Activated CD4-positive, CD25-positive, alpha-beta regulatory T cell (primary cell): ENCODE data around the gene LCK.
"Not testable (repeated sequence)": the region's sequence is repeated elsewhere in the genome, so short reads cannot be mapped to it uniquely, and the experiment has no call there.

Experiments used
- DNase-seq, 4 experiments: peaks; one replicate each; lab custom pipeline; 2025; lab: John Stamatoyannopoulos, UW

The LCK gene

GRCh38 chr1:32239790-32240139 lies 11.3 kb upstream of the LCK start:
- no peak for DNase-seq

DNA sequence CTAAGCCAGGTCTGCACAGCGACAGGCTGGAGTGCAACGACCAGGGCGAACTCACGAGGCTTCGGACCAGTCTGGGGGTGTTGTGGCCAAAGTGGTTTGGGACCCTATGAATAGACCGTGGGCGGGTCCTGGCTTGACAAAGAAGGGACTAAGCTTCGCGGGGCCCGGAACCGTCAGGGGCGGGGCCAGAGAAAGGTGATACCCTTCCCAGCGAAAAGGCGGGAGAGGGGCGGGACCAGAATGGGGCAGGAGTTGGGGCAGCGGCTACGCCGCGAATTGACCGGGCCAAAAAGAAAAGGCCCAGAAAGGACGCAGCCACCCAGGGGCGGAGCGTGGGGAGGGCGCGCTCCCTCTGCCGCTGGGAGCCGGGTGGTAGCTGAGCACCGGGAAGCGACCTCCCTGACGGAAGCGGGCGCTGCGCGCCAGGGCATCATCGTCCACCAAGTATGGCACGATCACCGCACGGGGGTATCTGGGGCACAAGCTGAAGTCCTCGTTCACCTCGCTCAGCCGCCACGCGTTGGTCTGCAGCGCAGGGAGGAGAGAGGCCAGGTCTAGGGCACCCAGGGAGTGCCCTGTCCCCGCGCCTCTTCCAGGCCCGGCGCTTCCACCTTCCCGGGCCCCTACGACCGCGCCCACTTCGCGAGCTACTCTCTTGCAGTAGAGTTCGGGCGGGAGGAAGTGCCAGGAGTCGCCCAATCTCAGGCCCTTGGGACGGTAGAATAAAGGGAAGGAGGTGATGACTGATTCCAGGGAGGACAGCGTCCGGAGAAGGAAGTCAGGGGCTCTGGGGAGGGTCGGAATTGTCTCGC lies 10.7 kb upstream of the LCK start:
- DNase-seq, result peak in 2 of 4 experiments; percentile 37 to 41

- DNase-seq, result peak in 2 of 4 experiments; percentile 19 to 34
Measured at GRCh38 chr1:32241001-32241763, 9.9 kb upstream of the LCK start.

GRCh38 chr1:32242341-32242851 lies 8.7 kb upstream of the LCK start:
- DNase-seq, result no peak

DNA sequence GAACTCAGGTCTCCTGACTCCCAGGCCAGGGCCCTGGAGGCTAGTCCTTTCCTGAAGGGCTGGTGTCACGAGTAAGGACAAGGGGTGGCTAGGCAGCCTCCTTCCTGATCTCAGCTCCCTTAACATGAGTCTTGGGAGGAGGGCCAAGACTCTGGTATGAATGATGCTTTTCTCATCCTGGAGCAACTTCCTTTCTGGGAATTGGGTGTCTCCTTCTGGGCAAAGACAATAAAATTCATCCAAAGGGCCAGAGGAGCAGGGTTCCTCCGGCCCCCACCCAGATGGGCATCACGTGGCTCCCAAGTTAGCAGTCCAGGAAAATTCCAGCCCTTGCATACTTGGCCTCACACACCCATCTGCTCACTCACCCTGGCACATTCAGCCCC lies 4.2 kb upstream of the LCK start, which contains the start of gene FAM167B:
Gene FAM167B, plus strand, starts transcription at position 335 of the 386 bp plus-strand sequence. CDS start 200 bp downstream, outside the sequence.
- no peak for DNase-seq

GRCh38 chr1:32247452-32247851 lies 3.6 kb upstream of the LCK start:
- DNase-seq, result no peak

DNA sequence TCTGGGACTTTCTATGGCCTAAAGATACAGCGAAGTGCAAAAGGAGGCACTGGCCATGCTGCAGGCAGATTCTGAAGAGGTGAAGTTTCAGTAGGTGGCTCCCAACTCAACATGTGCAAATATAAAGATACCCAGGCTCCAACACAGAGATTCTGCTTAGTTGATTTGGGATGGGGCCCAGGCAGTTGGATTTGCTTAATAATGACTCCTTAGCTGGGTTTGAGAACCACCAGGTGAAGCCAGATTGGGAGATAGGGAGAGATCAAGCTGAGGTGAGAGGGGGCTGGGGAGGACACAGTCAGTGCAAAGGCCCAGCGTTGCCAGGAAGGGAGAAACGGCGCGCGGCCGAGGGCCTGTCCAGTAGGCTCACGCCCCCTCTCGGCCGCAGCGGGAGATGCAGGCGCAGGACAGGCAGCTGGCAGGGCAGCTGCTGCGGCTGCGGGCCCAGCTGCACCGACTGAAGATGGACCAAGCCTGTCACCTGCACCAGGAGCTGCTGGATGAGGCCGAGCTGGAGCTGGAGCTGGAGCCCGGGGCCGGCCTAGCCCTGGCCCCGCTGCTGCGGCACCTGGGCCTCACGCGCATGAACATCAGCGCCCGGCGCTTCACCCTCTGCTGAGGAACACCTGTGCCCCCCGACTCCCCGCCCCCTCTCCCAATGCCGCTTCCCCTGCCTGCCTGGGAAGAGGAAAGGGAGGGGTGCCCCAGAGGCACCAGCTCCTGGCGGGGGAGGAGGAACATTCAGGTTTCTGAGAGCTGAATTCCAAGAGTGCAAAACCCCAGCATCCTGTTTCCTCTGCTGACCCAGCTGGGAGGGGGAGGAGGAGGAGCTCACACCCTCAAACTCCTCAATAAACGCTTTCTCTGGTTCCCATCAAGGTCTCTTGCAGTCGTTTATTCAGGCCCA lies 2.8 kb upstream of the LCK start:
- DNase-seq, result peak; percentile 53 to 75 (median 58)

GRCh38 chr1:32249831-32250525 lies 1.1 kb upstream of the LCK start:
- peak; percentile 34 to 65 (median 54) for DNase-seq

- no peak for DNase-seq
Measured at GRCh38 chr1:32255072-32256071, 4.3 kb downstream of the LCK start.

DNA sequence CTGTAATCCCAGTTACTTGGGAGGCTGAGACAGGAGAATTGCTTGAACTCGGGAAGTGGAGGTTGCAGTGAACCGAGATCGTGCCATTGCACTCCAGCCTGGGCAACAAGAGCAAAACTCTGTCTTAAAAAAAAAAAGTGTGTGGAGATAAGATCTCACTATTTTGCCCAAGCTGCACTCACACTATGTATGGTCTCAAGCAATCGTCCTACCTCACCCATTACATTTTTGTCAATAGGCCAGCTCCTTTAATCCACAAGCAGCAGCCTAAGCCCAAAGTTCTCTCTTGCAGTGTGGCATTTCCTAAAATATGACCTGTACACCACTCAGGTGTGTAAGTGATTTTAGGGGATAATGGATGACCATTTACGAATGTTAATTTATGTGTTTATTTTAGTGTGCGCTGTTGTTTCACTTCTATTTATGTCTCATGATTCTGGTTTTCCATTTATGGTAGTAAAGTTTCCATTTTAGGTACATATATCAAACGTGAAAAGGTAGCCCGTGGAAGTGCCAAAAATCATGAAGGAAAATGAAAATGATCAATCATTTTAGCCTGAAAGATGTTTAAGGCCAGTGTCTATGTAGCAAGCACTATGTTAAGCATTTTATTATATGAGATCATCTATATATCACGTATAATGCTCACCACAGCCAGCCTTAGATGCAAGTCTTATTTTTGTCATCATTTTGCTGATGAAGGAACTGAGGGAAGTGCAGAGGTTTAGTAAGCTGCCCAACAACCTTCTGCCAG lies 5.6 kb downstream of the LCK start:
- DNase-seq, result no peak

DNA sequence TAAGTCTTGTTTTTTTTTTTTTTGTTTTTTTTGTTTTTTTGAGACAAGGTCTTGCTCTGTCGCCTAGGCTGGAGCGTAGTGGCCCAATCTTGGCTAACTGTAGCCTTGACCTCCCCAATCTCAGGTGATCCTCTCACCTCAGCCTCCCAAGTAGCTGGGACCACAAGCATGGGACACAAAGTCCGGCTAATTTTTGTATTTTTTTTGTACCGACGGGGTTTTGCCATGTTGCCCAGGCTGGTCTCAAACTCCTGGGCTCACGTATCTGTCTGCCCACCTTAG lies 6.1 kb downstream of the LCK start:
- no peak for DNase-seq

GRCh38 chr1:32263236-32263593 lies 12.2 kb downstream of the LCK start:
- not testable (repeated sequence) for DNase-seq

DNA sequence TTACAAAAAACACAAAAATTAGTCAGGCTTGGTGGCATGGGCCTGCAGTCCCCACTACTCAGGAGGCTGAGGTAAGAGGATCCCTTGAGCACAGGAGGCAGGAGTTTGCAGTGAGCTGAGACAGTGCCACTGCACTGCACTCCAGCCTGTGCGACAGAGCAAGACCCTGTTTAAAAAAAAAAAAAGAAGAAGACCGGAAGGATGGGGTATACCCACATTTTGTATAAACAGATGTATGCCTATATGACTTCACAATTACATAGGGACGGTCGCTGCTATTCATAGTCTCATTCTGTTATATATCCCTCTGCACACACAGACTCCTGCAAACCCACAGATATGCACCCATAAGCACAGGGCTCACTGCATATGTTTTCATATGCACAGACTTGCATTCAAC lies 12.7 kb downstream of the LCK start:
- no peak for DNase-seq

GRCh38 chr1:32265846-32266245 lies 14.8 kb downstream of the LCK start:
- no peak for DNase-seq

GRCh38 chr1:32266921-32267591 lies 16.0 kb downstream of the LCK start:
- DNase-seq, result no peak

DNA sequence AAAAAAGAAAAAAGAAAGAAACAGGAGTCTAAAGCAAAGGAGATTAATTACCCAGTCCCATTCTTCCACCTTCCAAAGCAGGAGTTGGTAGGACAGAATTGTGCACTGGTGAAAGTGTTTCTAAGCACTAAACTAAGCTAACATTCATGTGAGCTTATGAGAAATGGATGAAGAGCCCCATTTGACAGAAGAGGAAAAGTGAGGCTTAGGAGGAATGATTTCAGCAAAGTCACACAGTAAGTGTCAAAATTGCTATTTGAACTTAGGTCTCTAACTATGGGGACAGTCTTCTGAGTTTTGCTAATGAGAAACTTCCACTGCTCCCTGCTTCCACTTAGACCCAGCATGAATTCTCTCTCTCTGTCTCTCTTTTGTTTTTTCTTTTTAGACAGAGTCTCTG lies 18.7 kb downstream of the LCK start:
- DNase-seq, result no peak

- DNase-seq, result no peak
Measured at GRCh38 chr1:32272557-32273390, 21.7 kb downstream of the LCK start.
